NB4 (cell line): ENCODE measurements around the gene SLC51B.

ENCODE experiments used
- MYC ChIP-seq: IDR thresholded peaks from 2 replicates; pipeline ENCODE4 v1.6.1; 2011; ENCODE audit warnings: low read depth, low read length
- POLR2A ChIP-seq: IDR thresholded peaks from 2 replicates; pipeline ENCODE4 v1.6.1; 2011; ENCODE audit warnings: mild to moderate bottlenecking; ENCODE audit not compliant: insufficient read length; ENCODE audit errors: extremely low read depth
- TF ChIP-seq, protein P1 (sequence below): IDR thresholded peaks from one replicate; pipeline ENCODE4 v1.5.1; 2012; ENCODE audit warnings: low read depth, low read length
- TF ChIP-seq, protein P2 (sequence below): IDR thresholded peaks from 2 replicates; pipeline ENCODE4 v1.6.1; 2011; ENCODE audit warnings: low read depth, low read length

DNA sequence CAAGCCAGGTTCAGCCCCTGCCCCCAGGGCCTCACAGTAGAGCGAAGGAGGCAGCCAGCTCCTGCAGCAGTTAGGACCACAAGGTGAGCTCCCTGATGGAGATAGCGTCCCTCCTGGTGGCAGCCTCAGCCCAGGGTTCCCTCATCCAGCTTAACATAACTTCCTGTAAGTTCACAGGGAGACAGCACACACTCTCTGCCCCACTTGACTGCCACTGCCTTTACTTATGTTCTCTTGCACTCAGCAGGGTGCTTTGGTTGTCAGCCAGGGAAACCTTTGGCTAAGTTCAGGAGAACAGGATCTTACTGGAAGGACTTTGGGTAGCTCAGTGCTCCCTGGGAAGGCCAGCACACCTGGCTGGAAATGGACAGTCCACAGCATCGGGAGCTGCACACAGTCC is 42.2 kb downstream of the SLC51B start:
- TF ChIP-seq, protein P1, sequence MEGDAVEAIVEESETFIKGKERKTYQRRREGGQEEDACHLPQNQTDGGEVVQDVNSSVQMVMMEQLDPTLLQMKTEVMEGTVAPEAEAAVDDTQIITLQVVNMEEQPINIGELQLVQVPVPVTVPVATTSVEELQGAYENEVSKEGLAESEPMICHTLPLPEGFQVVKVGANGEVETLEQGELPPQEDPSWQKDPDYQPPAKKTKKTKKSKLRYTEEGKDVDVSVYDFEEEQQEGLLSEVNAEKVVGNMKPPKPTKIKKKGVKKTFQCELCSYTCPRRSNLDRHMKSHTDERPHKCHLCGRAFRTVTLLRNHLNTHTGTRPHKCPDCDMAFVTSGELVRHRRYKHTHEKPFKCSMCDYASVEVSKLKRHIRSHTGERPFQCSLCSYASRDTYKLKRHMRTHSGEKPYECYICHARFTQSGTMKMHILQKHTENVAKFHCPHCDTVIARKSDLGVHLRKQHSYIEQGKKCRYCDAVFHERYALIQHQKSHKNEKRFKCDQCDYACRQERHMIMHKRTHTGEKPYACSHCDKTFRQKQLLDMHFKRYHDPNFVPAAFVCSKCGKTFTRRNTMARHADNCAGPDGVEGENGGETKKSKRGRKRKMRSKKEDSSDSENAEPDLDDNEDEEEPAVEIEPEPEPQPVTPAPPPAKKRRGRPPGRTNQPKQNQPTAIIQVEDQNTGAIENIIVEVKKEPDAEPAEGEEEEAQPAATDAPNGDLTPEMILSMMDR = no peak
- no peak for TF ChIP-seq POLR2A
- TF ChIP-seq, protein P2, sequence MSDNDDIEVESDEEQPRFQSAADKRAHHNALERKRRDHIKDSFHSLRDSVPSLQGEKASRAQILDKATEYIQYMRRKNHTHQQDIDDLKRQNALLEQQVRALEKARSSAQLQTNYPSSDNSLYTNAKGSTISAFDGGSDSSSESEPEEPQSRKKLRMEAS = no peak
- TF ChIP-seq MYC = no peak
